GM12865 (cell line): ENCODE results near the gene TEKT5.

Experiments
- DNase-seq: peaks from one replicate; pipeline ENCODE4 v3.0.0; 2010; ENCODE audit warnings: low read depth
- H3K4me3 ChIP-seq: 2 replicates; pipeline ENCODE4 v1.5.1; 2011; ENCODE audit warnings: mild to moderate bottlenecking, low read depth, low read length, control low read depth
- TF ChIP-seq, protein P1 (sequence below): IDR thresholded peaks from 2 replicates; pipeline ENCODE4 v1.5.1; 2011; ENCODE audit warnings: low read length, control low read depth, low read depth, inconsistent platforms; ENCODE audit not compliant: insufficient read depth; ENCODE audit errors: missing control alignments

Gene TEKT5

GRCh38 chr16:10592611-10593010 lies 102.1 kb downstream of the TEKT5 start:
- no peak for DNase-seq
- H3K4me3 ChIP-seq: no peak overlapping the region
- TF ChIP-seq, protein P1, sequence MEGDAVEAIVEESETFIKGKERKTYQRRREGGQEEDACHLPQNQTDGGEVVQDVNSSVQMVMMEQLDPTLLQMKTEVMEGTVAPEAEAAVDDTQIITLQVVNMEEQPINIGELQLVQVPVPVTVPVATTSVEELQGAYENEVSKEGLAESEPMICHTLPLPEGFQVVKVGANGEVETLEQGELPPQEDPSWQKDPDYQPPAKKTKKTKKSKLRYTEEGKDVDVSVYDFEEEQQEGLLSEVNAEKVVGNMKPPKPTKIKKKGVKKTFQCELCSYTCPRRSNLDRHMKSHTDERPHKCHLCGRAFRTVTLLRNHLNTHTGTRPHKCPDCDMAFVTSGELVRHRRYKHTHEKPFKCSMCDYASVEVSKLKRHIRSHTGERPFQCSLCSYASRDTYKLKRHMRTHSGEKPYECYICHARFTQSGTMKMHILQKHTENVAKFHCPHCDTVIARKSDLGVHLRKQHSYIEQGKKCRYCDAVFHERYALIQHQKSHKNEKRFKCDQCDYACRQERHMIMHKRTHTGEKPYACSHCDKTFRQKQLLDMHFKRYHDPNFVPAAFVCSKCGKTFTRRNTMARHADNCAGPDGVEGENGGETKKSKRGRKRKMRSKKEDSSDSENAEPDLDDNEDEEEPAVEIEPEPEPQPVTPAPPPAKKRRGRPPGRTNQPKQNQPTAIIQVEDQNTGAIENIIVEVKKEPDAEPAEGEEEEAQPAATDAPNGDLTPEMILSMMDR: no peak

- H3K4me3 ChIP-seq: no peak overlapping the region
- TF ChIP-seq, protein P1: no peak
- no peak for DNase-seq
These were observed 104.4 kb downstream of the TEKT5 start for GRCh38 chr16:10590342-10590741.

GRCh38 chr16:10589109-10589508 lies 105.6 kb downstream of the TEKT5 start:
- DNase-seq: no peak
- TF ChIP-seq, protein P1: no peak
- no peak overlapping the region for H3K4me3 ChIP-seq

- TF ChIP-seq, protein P1: no peak
These were observed 107.1 kb downstream of the TEKT5 start for GRCh38 chr16:10587622-10588021.

DNA sequence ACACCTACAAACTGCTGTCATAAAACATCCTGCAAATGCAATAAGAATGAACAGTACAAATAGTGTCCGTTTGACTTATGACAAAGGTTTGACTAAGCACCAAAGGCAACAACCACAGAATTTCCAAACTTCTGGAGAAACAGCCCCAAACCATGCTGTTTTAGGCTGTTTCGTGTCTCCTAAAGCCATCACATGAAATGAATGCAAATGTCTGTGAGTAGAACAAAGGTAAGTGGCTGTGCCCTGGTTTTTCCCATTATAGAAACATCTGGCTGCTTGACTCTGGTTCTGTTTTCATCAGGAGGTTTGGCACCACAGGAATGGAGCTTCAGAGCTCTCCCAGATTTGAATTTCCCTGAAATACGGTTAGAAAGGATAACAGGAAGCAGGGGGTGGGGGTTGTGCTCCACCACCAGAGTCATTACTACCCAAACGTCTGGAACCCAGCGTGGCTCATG lies 109.7 kb downstream of the TEKT5 start:
- no peak overlapping the region for H3K4me3 ChIP-seq
- DNase-seq: no peak
- TF ChIP-seq, protein P1: no peak

More at GRCh38 chr16:10587622-10588021, 107.1 kb downstream of the TEKT5 start:
- no peak overlapping the region for H3K4me3 ChIP-seq
- DNase-seq: no peak

GRCh38 chr16:10583269-10583668 lies 111.5 kb downstream of the TEKT5 start:
- DNase-seq: no peak
- TF ChIP-seq, protein P1: no peak
- no peak overlapping the region for H3K4me3 ChIP-seq

DNA sequence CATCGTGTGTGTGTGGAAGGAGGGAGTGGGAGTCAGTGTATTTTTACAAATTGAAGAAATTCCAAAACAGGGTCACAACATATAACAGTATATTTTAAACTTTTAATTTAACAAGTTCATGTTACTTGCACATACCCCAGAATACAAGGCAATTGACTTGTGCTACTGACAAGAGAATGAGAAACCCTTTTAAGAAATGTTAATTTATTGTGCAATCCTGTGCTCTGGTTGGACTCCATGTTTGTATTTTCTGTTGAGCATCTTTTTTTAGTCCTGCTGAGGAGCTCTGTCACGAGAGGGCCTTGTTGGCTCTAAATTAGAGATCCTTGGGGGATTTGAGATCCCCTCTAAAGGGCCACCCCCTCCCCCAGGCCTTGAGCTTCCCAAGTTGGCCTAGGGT lies 113.2 kb downstream of the TEKT5 start:
- TF ChIP-seq, protein P1: no peak
- DNase-seq: no peak
- H3K4me3 ChIP-seq: no peak overlapping the region
